ENCODE measurements around the gene RPS14. TPM values are rescaled to one million over a fixed set of nuclear protein-coding genes. Genes with fewer than 3 reads are reported as not detected.

RPS14 gene
- polyA plus RNA-seq, 1 of the 3 experiments (the other 2 are of a cell fraction) = 10,227 TPM

- H3K36me3 ChIP-seq (replicated peaks in 1 of 2; ENCODE audit: control insufficient read depth in 1 of 2, insufficient read depth in 2 of 2, low read length in 1 of 2) = peaks cover 51 to 54% of the 10 kb centered on the region in 2 experiments
- peaks cover 17 to 19% of the 10 kb centered on the region in 2 experiments; a peak in 3 of 4 replicates for H3K4me1 ChIP-seq (ENCODE audit: control insufficient read depth in 1 of 2, insufficient read depth in 2 of 2, low read depth in 1 of 2, low read length in 1 of 2)
- H3K4me2 ChIP-seq = 0 out of 2 replicates have a peak overlapping the region, but pooled peaks have one; percentile 95
- peaks cover 6% of the 10 kb centered on the region; the same call in 1 of the 2 replicates for H3K9me3 ChIP-seq
- 0 out of 4 replicates have a peak overlapping the region, but pooled peaks of 1 of the 2 experiments have one; percentile 8 for H3K4me3 ChIP-seq (ENCODE audit: low read depth in 2 of 2, low read length in 1 of 2)
- H4K20me1 ChIP-seq (ENCODE audit: insufficient read depth) = peaks cover 70% of the 10 kb centered on the region
- CTCF ChIA-PET = interaction anchor here (1.3 to 1.6 kb wide), 2 partner anchors 9 to 11 kb away, joined by 3 to 5 read pairs; no protein-coding TSS in a partner anchor
- peaks cover 45% of the 10 kb centered on the region for H3K79me2 ChIP-seq (ENCODE audit: insufficient read depth)
- POLR2A ChIA-PET = no interaction called here
- peak overlapping the region; percentile 6 to 26; a peak in 2 of 4 replicates for H3K27ac ChIP-seq (ENCODE audit: low read depth in 2 of 2, low read length in 1 of 2)
- no peak overlapping the region for H2AFZ ChIP-seq (ENCODE audit: low read depth)
- TF ChIP-seq ELF1 (IDR thresholded peaks at IDR 0.05) (no peak), POLR2AphosphoS5 (IDR thresholded peaks at IDR 0.05; ENCODE audit: low read depth, low read length) (no peak), NRF1 (IDR thresholded peaks at IDR 0.05; ENCODE audit: low read depth, low read length) (no peak), SIN3A (IDR thresholded peaks at IDR 0.05; ENCODE audit: borderline replicate concordance, low read depth, low read length) (no peak), RAD21 (IDR thresholded peaks at IDR 0.05; ENCODE audit: low read length) (no peak), EZH2phosphoT487 (IDR thresholded peaks at IDR 0.05; ENCODE audit: borderline replicate concordance, low read depth) (no peak), ZBTB33 (IDR thresholded peaks at IDR 0.05; ENCODE audit: borderline replicate concordance, low read depth) (no peak), JUND (IDR thresholded peaks at IDR 0.05) (no peak), MAX (IDR thresholded peaks at IDR 0.05; ENCODE audit: low read depth) (no peak)
- no peaks in the 10 kb centered on the region for H3K27me3 ChIP-seq (ENCODE audit: insufficient read depth)
- no peak for DNase-seq
- H3F3A ChIP-seq (replicated peaks; ENCODE audit: insufficient read depth) = peaks cover 66% of the 10 kb centered on the region
- no peak overlapping the region; the same call in 1 of the 2 replicates for H3K9ac ChIP-seq
- H3K9me2 ChIP-seq = no peaks in the 10 kb centered on the region
- 76% methylated on average over 5 of the region's 6 CpGs for WGBS (ENCODE audit: low lambda C conversion rate)
Measured at GRCh38 chr5:150446583-150446982, 3.0 kb downstream of the RPS14 start.

DNA sequence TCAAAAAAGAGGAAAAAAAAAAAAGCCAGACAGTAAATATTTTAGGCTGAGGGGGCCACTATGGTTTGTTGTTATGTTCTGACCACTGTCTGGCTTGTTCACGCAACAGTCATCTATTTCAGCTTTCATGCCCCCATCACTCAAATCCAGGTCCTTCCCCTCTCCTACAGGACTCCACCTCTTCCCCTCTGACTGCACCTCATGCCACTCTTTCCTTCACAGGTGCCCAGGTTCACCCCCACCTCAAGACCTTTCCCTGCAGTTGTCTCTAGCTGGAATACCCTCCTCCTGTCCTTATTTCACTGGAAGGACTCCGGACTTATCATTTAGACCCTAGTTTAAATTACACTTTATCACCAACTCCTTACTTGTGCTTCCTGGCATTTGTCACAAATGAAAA is 3.5 kb downstream of the RPS14 start:
- Histone ChIP-seq H2AFZ (ENCODE audit: low read depth) (no peak overlapping the region), H3K27me3 (ENCODE audit: insufficient read depth) (no peaks in the 10 kb centered on the region), H3K36me3 (replicated peaks in 1 of 2; ENCODE audit: control insufficient read depth in 1 of 2, insufficient read depth in 2 of 2, low read length in 1 of 2) (peaks cover 51 to 54% of the 10 kb centered on the region in 2 experiments), H3F3A (replicated peaks; ENCODE audit: insufficient read depth) (peaks cover 69% of the 10 kb centered on the region), H3K4me3 (ENCODE audit: low read depth in 2 of 2, low read length in 1 of 2) (no peak overlapping the region), H3K9ac (no peak overlapping the region; the same call in 1 of the 2 replicates), H3K79me2 (ENCODE audit: insufficient read depth) (peaks cover 45% of the 10 kb centered on the region), H3K9me2 (no peaks in the 10 kb centered on the region), H4K20me1 (ENCODE audit: insufficient read depth) (peaks cover 70% of the 10 kb centered on the region), H3K4me1 (ENCODE audit: control insufficient read depth in 1 of 2, insufficient read depth in 2 of 2, low read depth in 1 of 2, low read length in 1 of 2) (peaks cover 17 to 19% of the 10 kb centered on the region in 2 experiments; a peak in 3 of 4 replicates), H3K27ac (ENCODE audit: low read depth in 2 of 2, low read length in 1 of 2) (peak overlapping the region in 1 of 2 experiments; percentile 26; a peak in 1 of 4 replicates), H3K4me2 (no peak overlapping the region), H3K9me3 (peaks cover 6% of the 10 kb centered on the region; the same call in 1 of the 2 replicates)
- WGBS (ENCODE audit: low lambda C conversion rate) = 88% methylated on average over 2 of the region's 2 CpGs
- TF ChIP-seq FOSL2 (IDR thresholded peaks at IDR 0.05; ENCODE audit: borderline replicate concordance, low read depth) = no peak
- no peak for TF ChIP-seq USF2 (IDR thresholded peaks at IDR 0.05; ENCODE audit: borderline replicate concordance, low read depth, low read length)
- no peak for TF ChIP-seq MEF2A (IDR thresholded peaks at IDR 0.05; ENCODE audit: borderline replicate concordance, low read depth)
- no peak for TF ChIP-seq ZBTB33 (IDR thresholded peaks at IDR 0.05; ENCODE audit: borderline replicate concordance, low read depth)
- TF ChIP-seq, protein P1, sequence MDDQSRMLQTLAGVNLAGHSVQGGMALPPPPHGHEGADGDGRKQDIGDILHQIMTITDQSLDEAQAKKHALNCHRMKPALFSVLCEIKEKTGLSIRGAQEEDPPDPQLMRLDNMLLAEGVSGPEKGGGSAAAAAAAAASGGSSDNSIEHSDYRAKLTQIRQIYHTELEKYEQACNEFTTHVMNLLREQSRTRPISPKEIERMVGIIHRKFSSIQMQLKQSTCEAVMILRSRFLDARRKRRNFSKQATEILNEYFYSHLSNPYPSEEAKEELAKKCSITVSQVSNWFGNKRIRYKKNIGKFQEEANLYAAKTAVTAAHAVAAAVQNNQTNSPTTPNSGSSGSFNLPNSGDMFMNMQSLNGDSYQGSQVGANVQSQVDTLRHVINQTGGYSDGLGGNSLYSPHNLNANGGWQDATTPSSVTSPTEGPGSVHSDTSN (IDR thresholded peaks at IDR 0.05) = no peak
- no peak for TF ChIP-seq GATA2 (CRISPR knock-in tag; IDR thresholded peaks at IDR 0.05)
- no peak for TF ChIP-seq TAF1 (IDR thresholded peaks at IDR 0.05; ENCODE audit: borderline replicate concordance, low read depth, low read length)
- no peak for TF ChIP-seq TEAD4 (IDR thresholded peaks at IDR 0.05; ENCODE audit: borderline replicate concordance, insufficient read depth)
- CTCF ChIA-PET = interaction anchor here (1.3 to 1.6 kb wide), 2 partner anchors 8 to 11 kb away, joined by 3 to 5 read pairs; no protein-coding TSS in a partner anchor
- DNase-seq = no peak
- POLR2A ChIA-PET = no interaction called here

All from SK-N-SH (cell line).